Epidermal melanocyte (primary cell): ENCODE results near the gene CCDC17.
"Not testable (repeated sequence)": the region's sequence is repeated elsewhere in the genome, so short reads cannot be mapped to it uniquely, and the experiment has no call there.

ENCODE experiments used
- DNase-seq: peaks from one replicate; pipeline ENCODE4 v3.0.0; 2011; ENCODE audit warnings: low spot score; ENCODE audit not compliant: insufficient read length

Gene CCDC17

GRCh38 chr1:45621895-45622523 lies 1.8 kb downstream of the CCDC17 start:
- DNase-seq = no peak

DNA sequence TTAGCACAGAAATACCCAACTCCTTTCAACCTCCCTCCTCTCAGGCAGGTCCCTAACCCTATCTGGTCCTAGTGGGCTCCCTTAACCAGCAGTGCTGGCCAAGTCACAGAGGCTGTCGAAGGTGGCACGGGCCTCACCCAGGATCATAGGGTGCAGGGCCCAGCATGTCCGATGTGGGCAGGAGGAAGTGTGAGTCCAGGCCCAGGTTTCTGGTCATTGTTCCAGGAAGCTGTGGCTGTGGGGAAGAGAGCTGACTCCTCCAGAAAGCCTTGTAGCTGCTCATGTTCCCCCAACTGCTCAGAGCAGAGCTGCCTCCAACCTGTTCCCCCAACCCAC lies 2.4 kb downstream of the CCDC17 start:
- no peak for DNase-seq

DNA sequence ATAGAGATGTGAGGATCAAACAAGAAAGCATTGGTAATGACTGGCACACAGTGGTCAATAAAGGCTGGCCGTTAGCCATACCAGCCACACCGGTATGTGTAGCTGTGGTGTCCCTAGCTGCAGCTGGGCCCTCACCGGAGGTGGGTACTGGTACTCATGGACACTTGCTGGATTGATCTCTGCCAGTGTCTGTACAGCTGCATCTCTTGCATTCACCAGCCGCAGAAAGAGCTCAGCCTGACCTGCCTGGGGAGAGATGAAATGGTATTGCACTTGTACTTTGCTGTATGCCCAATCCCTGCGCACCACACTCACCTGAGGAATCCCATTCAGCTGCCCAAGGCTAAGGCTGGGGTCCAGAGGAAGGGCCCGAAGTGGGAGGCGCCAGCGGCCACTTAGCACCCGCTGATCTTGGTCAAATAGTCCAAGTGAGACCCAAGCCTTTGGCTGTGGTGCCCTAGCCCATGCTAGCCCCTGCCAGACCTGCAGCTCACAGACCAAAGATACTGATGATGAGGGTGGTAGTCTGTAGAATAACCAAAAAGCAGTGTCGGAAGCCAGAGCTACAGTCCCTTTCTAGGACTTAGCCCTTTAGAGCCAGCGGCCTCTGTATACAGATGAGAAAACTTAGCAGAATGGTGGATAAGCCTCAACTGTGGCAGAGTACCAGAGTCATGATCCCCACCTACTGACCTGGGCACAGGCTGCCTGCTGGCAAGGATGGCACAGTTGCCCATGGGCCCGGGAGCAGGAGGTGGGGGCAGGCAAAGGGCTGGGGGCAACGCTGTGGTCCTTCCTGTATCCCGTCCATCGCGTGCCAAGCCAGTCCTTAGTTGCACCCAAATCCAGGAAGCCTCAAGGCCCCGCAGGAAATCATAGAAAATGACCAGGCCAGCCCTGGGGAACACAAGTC lies 3.0 kb downstream of the CCDC17 start:
- no peak for DNase-seq

- DNase-seq = no peak
Measured at GRCh38 chr1:45619149-45619921, 4.5 kb downstream of the CCDC17 start.

- DNase-seq = no peak
Measured at GRCh38 chr1:45617618-45618017, 6.2 kb downstream of the CCDC17 start.

DNA sequence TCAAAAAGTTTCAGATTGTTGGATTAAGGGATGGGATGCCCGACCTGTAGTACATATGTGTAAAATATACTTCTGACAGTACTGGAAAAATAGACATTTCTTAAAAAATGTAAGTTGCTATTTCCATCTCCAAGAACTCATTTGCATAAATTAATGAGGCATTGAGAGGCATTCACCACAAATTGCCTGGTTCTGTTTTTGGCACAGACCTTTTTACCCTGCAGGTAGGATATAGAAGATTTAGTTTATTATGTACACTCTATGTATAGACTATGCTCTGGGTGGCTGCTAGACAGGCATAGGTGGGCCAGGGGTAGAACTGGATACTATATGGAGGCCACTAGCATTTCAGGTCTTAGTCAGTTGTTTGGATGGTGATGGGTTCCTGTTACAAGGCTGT lies 8.0 kb downstream of the CCDC17 start:
- DNase-seq = no peak

- no peak for DNase-seq
Measured at GRCh38 chr1:45612941-45613579, 10.8 kb downstream of the CCDC17 start.

GRCh38 chr1:45610589-45611226 lies 13.1 kb downstream of the CCDC17 start:
- DNase-seq = no peak

GRCh38 chr1:45608175-45609156 lies 15.4 kb downstream of the CCDC17 start:
- no peak for DNase-seq

DNA sequence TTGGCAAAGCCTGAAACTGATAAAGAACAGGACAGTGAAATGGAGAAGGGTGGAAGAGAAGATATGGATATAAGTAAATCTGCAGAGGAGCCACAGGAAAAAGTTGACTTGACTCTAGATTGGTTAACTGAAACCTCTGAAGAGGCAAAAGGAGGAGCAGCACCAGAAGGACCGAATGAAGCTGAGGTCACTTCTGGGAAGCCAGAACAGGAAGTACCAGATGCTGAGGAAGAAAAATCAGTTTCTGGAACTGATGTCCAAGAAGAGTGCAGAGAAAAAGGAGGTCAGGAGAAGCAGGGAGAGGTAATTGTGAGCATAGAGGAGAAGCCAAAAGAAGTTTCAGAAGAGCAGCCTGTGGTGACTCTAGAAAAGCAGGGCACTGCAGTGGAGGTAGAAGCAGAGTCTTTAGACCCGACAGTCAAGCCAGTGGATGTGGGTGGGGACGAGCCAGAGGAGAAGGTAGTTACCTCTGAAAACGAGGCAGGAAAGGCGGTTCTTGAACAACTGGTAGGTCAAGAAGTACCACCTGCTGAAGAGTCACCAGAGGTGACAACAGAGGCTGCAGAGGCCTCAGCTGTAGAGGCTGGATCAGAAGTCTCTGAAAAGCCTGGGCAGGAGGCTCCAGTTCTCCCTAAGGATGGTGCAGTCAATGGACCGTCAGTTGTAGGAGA lies 16.3 kb downstream of the CCDC17 start:
- DNase-seq = no peak

DNA sequence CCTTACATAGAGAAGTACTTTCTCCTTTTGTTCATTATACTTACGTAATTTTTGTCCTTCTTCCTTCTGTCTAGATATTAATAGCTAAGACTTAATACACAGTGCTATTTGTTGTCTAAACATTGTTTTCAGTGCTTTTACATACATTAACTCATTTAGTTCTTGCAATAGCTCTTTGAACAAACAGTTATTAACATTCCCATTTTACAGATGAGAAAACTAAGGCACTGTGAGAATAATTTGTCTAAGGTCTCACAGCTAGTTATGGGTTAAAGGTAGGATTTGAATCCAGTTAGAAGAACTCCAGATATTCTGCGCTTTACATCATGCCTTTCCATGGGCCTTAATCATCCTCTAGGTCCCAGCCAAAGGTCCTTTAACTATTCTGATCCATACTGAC lies 19.6 kb downstream of the CCDC17 start:
- no peak for DNase-seq

GRCh38 chr1:45596765-45597164 lies 27.1 kb downstream of the CCDC17 start:
- DNase-seq = not testable (repeated sequence)

DNA sequence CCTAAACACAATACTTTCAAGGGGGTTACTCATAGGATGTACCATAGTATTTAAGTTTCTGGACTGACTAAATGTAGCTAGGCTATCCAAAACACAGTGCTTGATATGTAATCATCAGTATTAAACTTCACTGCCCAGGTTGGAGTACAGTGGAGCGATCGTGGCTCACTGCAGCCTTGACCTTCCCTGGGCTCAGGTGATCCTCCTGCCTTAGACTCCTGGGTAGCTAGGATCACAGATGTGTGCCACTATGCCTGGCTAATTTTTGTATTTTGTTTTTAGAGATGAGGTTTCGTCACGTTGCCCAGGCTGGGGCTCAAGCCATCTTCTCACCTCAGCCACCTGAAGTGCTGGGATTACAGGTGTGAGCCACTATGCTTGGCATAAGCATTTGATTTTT lies 29.4 kb downstream of the CCDC17 start:
- no peak for DNase-seq

- no peak for DNase-seq
Measured at GRCh38 chr1:45589861-45590260, 34.0 kb downstream of the CCDC17 start.

DNA sequence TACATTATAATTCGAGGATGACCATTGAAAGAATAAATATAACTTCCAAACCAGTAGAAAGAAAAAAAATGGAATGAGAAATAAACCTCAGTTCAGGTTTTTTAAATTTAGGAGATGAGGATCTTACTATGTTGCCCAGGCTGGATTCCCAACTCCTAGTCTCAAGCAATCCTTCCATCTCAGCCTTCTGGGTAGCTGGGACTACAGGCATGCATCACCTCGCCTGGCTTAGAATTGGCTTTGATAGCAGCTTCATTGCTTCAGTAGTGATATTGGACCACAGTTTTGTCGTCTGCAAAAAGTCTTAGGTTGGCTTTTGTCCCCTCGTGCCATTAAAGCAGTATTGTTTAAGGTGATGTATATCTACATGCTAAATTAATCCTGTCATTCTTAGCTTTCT lies 37.1 kb downstream of the CCDC17 start:
- no peak for DNase-seq

- no peak for DNase-seq
Measured at GRCh38 chr1:45585496-45586075, 38.3 kb downstream of the CCDC17 start.

DNA sequence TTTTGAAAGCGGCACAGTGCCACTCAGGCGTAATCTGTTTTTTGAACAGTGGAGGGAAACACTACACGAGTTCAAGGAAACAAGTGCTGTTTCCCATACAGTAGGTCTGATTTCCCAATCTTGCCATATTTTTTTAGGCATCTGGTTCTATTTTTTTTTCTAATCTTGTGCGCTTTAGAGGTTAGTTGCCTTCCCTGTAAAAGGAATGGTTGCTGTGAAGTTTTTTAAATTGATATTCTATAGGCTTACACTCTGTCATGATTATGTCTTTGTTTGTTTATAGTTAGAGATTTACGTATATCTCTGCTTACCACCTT lies 38.8 kb downstream of the CCDC17 start:
- no peak for DNase-seq

DNA sequence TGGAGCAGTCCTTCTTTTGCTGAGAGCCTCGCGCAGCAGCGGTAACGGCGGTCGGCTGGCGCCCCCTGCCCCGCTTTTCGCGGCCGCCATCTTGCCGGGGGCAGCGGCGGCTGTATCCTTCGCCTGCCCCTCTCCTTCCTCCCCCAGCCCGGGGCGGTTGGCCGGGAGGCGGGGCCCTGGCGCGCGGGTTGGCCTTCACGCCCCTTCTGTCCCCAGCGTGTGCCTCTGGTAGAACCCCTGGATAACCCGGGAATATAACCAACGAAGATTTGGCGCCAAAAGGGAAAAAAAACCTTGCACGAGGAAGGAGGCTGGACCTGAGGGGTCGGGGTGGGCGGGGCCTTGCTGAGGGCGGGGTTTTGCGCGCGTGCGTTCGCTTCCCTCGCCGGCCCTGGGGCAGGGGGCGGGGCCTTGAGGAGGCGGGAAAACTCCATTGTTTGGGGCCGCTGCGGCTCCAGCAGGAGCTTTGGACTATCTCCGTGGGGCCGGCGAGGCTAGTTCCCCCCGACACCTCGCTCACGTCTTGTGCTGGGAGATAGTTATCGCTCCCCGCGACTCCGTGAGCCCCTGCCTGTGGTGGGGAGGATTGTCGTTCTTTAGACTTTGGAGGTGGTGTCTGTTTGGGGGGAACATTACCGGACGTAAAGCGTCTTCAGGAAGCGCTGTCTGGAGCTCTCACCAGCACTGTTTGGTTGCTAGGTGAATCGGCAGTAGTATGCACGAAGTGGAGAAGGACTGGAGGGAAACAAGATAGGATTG lies 39.3 kb downstream of the CCDC17 start:
- DNase-seq = peak; percentile 79
